Measurements from ENCODE around the gene PLLP. TPM values are rescaled to one million over a fixed set of nuclear protein-coding genes. Genes with fewer than 3 reads are reported as not detected.

PLLP gene
- total RNA-seq, 2 donors from 2014 or later = 11.6 to 16.7 TPM

DNA sequence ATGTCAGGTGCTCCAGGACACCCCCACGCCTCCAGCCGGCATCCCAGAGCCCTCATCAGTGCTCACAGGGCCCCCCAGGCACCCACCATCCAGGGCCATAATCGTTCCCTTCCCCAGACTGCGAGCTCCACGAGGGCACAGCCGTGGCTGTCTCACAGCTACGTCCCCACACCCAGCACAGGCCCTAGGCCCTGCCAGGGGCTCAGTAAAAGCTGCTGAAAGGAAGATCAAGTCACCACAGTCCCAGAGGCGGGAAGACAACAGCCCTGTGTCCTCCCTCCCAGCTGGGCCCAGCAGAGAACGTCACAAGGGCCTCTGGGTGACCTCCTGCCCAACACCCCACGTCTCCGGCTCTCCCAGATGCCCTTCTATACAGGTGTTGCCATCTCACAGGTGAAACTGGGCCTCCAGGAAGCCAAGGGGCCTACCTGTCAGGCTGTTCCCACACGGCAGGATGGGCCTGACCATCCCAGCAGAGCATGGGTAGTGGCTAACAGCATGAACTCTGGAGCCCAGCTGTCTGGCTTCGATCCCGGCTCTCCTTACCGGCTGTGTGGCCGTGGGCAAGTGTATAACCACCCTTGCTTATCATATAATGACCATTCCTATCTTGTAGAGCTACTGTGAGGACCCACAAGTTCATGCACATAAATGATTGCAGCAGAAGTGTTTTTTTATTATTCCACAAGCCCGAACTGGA lies 21.5 kb downstream of the PLLP start:
- Histone ChIP-seq H3K27me3 (no peaks in the 10 kb centered on the region), H3K27ac (no peak overlapping the region), H3K4me1 (peaks cover 5% of the 10 kb centered on the region), H3K36me3 (no peaks in the 10 kb centered on the region), H3K9me3 (no peaks in the 10 kb centered on the region), H3K9ac (ENCODE audit: low read depth in 2 of 2, low read length in 2 of 2) (no peak overlapping the region), H3K4me3 (no peak overlapping the region)
- TF ChIP-seq, protein P1, sequence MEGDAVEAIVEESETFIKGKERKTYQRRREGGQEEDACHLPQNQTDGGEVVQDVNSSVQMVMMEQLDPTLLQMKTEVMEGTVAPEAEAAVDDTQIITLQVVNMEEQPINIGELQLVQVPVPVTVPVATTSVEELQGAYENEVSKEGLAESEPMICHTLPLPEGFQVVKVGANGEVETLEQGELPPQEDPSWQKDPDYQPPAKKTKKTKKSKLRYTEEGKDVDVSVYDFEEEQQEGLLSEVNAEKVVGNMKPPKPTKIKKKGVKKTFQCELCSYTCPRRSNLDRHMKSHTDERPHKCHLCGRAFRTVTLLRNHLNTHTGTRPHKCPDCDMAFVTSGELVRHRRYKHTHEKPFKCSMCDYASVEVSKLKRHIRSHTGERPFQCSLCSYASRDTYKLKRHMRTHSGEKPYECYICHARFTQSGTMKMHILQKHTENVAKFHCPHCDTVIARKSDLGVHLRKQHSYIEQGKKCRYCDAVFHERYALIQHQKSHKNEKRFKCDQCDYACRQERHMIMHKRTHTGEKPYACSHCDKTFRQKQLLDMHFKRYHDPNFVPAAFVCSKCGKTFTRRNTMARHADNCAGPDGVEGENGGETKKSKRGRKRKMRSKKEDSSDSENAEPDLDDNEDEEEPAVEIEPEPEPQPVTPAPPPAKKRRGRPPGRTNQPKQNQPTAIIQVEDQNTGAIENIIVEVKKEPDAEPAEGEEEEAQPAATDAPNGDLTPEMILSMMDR (IDR thresholded peaks at IDR 0.05) = no peak
- intact Hi-C loops (cut with DNase I) = no loop called here
- DNase-seq = no peak

- TF ChIP-seq, protein P1 (IDR thresholded peaks at IDR 0.05) = no peak
- Histone ChIP-seq H3K9ac (ENCODE audit: low read depth in 2 of 2, low read length in 2 of 2) (no peak overlapping the region), H3K9me3 (no peaks in the 10 kb centered on the region), H3K27ac (no peak overlapping the region), H3K36me3 (no peaks in the 10 kb centered on the region), H3K27me3 (no peaks in the 10 kb centered on the region), H3K4me1 (peaks cover 5% of the 10 kb centered on the region), H3K4me3 (no peak overlapping the region)
- intact Hi-C loops (cut with DNase I) = no loop called here
- DNase-seq = no peak
Measured at GRCh38 chr16:57261806-57262205, 22.7 kb downstream of the PLLP start.

DNA sequence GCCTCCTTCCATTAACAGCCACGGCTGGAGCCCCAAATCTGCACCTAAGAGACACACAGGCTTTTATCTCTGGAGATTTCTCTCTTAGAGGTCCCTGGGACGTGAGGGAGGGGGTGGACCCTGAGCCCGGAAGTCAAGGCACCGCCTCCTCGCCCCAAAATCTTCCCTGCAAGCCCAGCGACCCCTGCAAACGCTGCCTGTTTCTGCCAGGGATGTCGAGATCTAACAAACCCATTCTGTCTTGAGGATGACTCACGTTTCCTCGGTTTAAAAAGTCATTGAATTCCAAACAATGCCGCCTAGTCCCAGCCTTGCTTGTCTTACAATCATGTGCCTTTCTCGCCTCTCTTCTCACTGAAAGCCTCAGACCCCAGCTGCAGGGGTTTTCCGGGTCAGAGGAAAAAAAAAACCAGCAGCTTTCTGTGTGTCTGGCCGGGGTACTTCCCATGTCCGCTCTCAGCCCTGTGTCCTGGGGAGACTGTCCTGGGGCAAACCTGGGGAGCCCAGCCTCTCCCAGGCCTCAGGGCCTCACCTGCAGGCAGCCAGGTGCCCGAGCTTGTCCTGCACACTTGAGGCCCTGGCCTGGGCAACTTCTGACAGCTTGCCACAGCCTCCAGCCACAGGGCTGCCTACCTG lies 24.1 kb downstream of the PLLP start:
- Histone ChIP-seq H3K36me3 (no peaks in the 10 kb centered on the region), H3K9ac (ENCODE audit: low read depth in 2 of 2, low read length in 2 of 2) (peak overlapping the region in 1 of 2 donors; percentile 12), H3K4me3 (no peak overlapping the region), H3K9me3 (no peaks in the 10 kb centered on the region), H3K27ac (no peak overlapping the region), H3K27me3 (no peaks in the 10 kb centered on the region), H3K4me1 (peaks cover 5% of the 10 kb centered on the region)
- DNase-seq = no peak
- intact Hi-C loops (cut with DNase I) = no loop called here
- TF ChIP-seq, protein P1 (IDR thresholded peaks at IDR 0.05) = no peak

DNA sequence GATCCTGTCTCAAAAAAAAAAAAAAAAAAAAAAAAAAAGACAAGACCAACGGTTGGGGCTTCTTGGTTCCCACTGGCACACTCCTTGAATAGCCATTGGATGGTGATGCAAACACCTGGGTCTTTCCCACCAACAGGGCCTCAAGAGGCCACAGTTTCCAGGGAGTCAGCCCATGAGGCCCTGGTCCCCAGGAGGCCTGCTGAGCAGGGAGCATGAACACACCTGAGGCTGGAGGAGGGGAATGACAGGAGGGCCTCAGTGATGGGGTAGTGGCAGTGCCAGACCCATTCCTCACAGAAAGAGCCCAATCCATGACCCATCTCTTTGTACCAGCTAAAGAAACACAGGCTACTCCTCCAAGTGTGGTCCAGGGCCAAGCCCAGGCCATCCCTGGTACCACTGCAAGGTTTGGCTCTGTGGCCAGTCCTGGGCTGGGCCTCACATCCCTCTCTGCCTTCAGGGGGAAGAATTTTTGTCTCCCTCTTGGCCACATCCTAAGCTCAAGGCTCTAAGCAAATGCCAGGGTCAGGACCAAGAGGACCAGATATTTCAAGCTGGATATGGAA lies 25.5 kb downstream of the PLLP start:
- no peaks in the 10 kb centered on the region for H3K4me1 ChIP-seq
- no peak overlapping the region for H3K4me3 ChIP-seq
- no peaks in the 10 kb centered on the region for H3K27me3 ChIP-seq
- no peak for DNase-seq
- intact Hi-C loops (cut with DNase I) = no loop called here
- H3K36me3 ChIP-seq = no peaks in the 10 kb centered on the region
- no peak overlapping the region for H3K9ac ChIP-seq (ENCODE audit: low read depth in 2 of 2, low read length in 2 of 2)
- no peaks in the 10 kb centered on the region for H3K9me3 ChIP-seq
- TF ChIP-seq, protein P1 (IDR thresholded peaks at IDR 0.05) = no peak
- no peak overlapping the region for H3K27ac ChIP-seq

DNA sequence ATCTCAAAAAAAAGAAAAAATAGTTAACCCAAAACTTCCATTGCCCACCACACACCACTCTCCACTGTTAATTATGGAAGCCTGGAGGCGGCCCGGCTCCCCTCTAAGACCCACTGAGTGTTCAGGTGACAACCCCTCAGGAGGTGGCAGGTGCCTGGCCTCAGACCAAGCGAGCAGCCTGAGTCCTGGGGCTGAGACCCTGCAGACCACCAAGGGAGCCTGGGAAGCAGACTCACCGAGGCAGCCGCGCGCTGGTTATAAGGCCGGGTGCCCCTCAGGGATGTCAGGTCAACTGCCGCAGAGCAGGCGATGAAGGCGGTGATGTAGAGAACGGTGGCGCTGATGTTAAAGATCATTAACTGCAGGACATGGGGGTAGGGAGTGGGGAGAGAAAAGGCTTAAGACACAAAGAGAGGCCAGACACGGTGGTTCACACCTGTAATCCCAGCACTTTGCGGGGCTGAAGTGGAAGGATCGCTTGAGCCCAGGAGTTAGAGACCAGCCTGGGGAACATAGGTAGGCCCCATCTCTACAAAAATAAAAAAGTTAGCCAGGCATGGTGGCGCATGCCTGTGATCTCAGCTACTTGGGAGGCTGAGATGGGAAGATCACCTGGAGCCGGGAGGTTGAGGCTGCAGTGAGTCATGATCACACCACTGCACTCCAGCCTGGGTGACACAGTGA lies 26.1 kb downstream of the PLLP start:
- no peak overlapping the region for H3K27ac ChIP-seq
- intact Hi-C loops (cut with DNase I) = no loop called here
- DNase-seq = no peak
- H3K4me1 ChIP-seq = no peaks in the 10 kb centered on the region
- no peaks in the 10 kb centered on the region for H3K27me3 ChIP-seq
- H3K9me3 ChIP-seq = no peaks in the 10 kb centered on the region
- no peak overlapping the region for H3K4me3 ChIP-seq
- H3K36me3 ChIP-seq = no peaks in the 10 kb centered on the region
- H3K9ac ChIP-seq (ENCODE audit: low read depth in 2 of 2, low read length in 2 of 2) = no peak overlapping the region
- TF ChIP-seq, protein P1 (IDR thresholded peaks at IDR 0.05) = no peak
